ENCODE results near the gene PPTC7. TPM values are rescaled to one million over a fixed set of nuclear protein-coding genes. Genes with fewer than 3 reads are reported as not detected.

PPTC7 gene
- total and polyA plus RNA-seq, 10 of the 15 experiments (the other 5 are each of a cell fraction or from before 2014, with no cell fraction given): 4.0 to 69.6 (median 12.3) TPM

GRCh38 chr12:110550981-110551380 lies 32.1 kb downstream of the PPTC7 start (continued):
- no peak for TF ChIP-seq ATF2 (IDR thresholded peaks at IDR 0.05; ENCODE audit: low read length)

DNA sequence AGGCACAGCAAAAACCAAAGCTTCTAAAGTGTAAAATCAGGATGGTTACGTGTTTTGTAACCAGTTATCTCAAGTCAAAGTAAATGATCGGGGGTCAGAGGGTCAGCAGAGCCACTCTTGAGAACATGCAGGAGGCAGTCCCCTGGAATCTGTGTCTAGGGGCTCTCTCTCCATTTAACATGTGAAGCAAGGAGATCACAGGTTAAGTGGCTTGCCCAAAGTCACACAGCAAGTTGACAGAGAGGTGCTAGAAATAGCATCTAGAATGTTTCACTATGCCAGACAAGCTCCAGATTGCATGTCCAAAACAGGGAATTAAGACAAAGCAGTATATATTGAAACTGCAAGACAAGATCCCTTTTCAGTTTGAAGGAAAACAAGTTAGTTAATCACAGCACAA lies 33.4 kb downstream of the PPTC7 start:
- Histone ChIP-seq H3K4me3 (no peak overlapping the region), H3K9ac (ENCODE audit: control insufficient read depth, insufficient read depth, low read length) (no peak overlapping the region), H3K4me2 (ENCODE audit: control insufficient read depth, insufficient read depth) (0 out of 2 replicates have a peak overlapping the region, but pooled peaks have one; percentile 17), H3K4me1 (ENCODE audit: control insufficient read depth, insufficient read depth, low read length) (peaks cover 11% of the 10 kb centered on the region; the same call in 1 of the 2 replicates), H3K27ac (ENCODE audit: control insufficient read depth, insufficient read depth) (peak overlapping the region; percentile 47; the same call in 1 of the 2 replicates), H3K36me3 (ENCODE audit: control insufficient read depth in 2 of 2, insufficient read depth in 2 of 2, low read length in 1 of 2) (peaks cover 10 to 45% of the 10 kb centered on the region in 2 experiments), H3K27me3 (replicated peaks in 1 of 2; ENCODE audit: control insufficient read depth in 2 of 2, insufficient read depth in 2 of 2, low read length in 1 of 2) (no peaks in the 10 kb centered on the region), H2AFZ (ENCODE audit: control insufficient read depth, low read depth, low read length) (no peak overlapping the region), H3K9me3 (replicated peaks; ENCODE audit: control insufficient read depth, insufficient read depth, low read length) (no peaks in the 10 kb centered on the region; the same call in 2 of the 3 replicates), H4K20me1 (ENCODE audit: control insufficient read depth, insufficient read depth) (peaks cover 4% of the 10 kb centered on the region), H3K79me2 (ENCODE audit: control insufficient read depth, insufficient read depth, low read length) (peaks cover 88% of the 10 kb centered on the region)
- ChIA-PET POLR2A (interaction anchor here (0.9 to 2.6 kb wide), 11 partner anchors 9 to 194 kb away, joined by 4 to 14 read pairs (median 6); no protein-coding TSS in a partner anchor), SMC1A (ENCODE audit: uncharacterized antibody, unreplicated experiment) (interaction anchor here (0.8 to 7.1 kb wide), 19 partner anchors 10 to 92 kb away, joined by 3 to 92 read pairs (median 7); partner anchors contain the start of genes FAM216A and GPN3), CTCF (interaction anchor here (0.6 to 7.3 kb wide), 8 partner anchors 9 to 100 kb away, joined by 3 to 110 read pairs (median 6); partner anchors contain the start of gene ARPC3), RAD21 (ENCODE audit: unreplicated experiment) (interaction anchor here (0.7 to 3.0 kb wide), 13 partner anchors 10 to 82 kb away, joined by 3 to 16 read pairs (median 4); partner anchors contain the start of genes FAM216A and GPN3)
- FAIRE-seq: peak; percentile 61
- ATAC-seq: no peak
- BruUV-seq (replicated peaks): no TSS peak
- TF ChIP-seq ASH2L (IDR thresholded peaks at IDR 0.05; ENCODE audit: borderline replicate concordance, low read depth) (no peak), MEF2B (IDR thresholded peaks at IDR 0.05; ENCODE audit: partially characterized antibody, poor library complexity, severe bottlenecking) (peak; percentile 51)
- DNase-seq (ENCODE audit: low read depth, low spot score): no peak
- intact Hi-C loops (cut with micrococcal nuclease; ENCODE audit: unreplicated experiment) (loop anchor here (5.0 kb wide), 1 partner anchor 37 kb away; no protein-coding TSS in a partner anchor), in situ Hi-C loops (cut with MboI) (no loop called here)
- WGBS (ENCODE audit: insufficient coverage, insufficient replicate concordance, low lambda C conversion rate, missing lambda C conversion rate): 48% methylated on average over 2 of the region's 2 CpGs

Data from GM12878 (cell line).